Measurements from ENCODE around the gene TMED6.

The TMED6 gene

DNA sequence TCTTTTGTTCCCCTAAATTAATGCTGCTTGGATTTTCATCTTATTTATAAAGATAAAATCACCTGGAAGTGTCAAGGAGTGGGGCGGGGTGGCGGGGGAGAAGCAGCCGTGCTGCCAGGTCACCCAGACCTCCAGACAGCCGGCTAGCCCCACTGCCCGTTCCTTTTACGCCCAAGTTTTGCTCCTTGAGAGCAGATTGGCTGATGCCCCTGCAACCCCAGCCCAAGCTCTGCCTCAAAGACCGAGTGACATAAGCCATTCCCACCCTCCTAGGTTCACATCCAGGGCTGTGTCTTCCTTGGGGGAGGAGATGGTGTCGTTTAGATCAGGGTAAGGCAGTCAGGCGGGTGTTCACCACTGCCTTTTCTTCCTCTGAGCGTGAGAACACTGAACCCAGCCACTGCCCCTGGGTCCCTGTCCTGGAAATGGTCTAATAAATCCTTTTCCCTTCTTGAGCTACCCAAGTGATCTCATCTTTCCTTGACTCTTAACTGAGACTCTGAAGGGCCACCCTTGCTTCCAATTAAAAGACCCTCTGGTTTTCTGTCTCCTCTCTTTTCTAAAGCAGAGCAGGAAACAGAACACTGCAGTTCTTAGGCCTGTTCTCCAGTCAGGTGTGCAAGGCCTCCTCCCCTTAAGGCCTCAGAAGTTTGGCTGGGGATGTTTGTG, 26.9 kb downstream of the TMED6 start:
- no peak for TF ChIP-seq POLR2A (IDR thresholded peaks at IDR 0.05; ENCODE audit: low read length)
- no peak for TF ChIP-seq GATA1 (IDR thresholded peaks at IDR 0.05; ENCODE audit: low read depth, low read length)
- DNase-seq: no peak

DNA sequence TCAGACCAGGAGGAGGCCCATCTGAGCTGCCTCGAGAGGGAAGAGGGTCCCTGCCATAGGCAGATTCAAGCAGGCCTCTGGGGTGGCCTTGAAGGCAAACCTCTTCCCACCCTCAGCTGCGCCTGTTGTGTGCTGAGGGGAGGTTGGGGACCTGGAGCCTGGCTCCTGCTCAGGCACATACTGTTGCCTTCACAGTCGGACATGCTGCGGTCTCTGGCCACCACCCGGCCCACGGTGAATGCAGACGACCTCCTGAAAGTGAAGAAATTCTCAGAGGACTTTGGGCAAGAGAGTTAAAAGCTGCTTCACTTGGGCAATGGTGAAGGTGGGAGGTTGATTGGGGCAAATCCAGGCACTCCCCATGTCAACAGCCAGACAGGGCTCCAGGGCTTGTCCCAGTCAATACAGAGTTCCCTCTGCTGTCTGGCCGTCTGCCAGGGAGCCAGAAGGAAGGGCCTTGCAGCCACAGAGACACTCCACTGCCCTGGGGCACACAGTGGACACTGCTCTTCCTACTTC, 27.5 kb downstream of the TMED6 start:
- TF ChIP-seq POLR2A (IDR thresholded peaks at IDR 0.05; ENCODE audit: low read length) (no peak), GATA1 (IDR thresholded peaks at IDR 0.05; ENCODE audit: low read depth, low read length) (no peak)
- no peak for DNase-seq

DNA sequence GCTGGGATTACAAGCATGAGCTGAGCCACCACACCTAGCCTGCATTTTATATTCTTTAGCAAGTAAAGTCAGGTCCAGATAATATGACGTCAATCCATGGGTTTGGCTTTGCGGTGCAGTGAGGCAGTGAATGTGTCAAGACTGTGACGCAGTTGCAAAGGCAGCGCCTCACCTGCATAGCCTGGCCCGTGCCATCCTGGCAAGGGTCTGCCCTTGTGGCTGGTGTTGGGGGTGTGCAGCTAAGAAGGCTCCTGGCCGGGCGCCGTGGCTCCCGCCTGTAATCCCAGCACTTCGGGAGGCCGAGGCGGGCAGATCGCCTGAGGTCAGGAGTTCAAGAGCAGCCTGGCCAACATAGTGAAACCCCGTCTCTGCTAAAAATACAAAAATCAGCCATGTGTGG, 28.2 kb downstream of the TMED6 start:
- DNase-seq: no peak
- TF ChIP-seq POLR2A (IDR thresholded peaks at IDR 0.05; ENCODE audit: low read length) (no peak), GATA1 (IDR thresholded peaks at IDR 0.05; ENCODE audit: low read depth, low read length) (no peak)

DNA sequence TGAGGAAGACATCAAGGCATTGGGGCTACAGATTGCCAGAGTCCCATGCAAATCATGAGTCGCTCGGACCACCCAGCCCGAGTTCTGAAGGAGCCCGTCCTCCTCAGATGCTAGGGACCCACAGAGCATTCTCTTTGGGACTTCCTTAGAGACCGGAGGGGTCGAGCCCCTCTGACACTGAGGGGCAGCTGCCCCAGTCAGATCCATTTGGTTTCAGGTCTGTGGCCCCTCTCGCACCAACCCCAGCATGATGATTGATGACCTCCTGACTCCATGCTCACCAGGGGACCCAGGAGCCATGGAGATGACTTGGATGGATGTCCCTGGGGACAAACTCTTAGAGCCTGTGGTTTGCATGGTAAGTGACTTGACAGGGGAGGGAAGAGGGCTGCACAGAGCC, 29.2 kb downstream of the TMED6 start:
- no peak for DNase-seq
- no peak for TF ChIP-seq GATA1 (IDR thresholded peaks at IDR 0.05; ENCODE audit: low read depth, low read length)

DNA sequence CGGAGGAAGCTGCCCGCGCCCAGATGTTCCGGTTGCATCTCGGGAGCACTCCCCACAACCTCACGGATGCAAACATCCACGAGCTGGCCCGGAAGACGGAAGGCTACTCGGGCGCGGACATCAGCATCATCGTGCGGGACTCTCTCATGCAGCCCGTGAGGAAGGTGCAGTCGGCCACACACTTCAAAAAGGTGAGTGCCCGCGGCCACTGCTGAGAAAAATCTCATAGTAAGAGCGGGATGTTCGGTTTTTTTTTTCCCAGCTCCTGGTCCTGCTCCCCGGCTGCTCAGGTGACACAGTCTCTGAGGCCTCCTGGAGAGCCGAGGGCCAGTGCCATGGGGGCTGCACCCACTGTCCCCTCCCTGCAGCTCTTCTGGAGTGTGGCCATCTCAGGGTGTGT, 30.5 kb downstream of the TMED6 start:
- DNase-seq: no peak
- TF ChIP-seq GATA1 (IDR thresholded peaks at IDR 0.05; ENCODE audit: low read depth, low read length): no peak
- no peak for TF ChIP-seq POLR2A (IDR thresholded peaks at IDR 0.05; ENCODE audit: low read length)

DNA sequence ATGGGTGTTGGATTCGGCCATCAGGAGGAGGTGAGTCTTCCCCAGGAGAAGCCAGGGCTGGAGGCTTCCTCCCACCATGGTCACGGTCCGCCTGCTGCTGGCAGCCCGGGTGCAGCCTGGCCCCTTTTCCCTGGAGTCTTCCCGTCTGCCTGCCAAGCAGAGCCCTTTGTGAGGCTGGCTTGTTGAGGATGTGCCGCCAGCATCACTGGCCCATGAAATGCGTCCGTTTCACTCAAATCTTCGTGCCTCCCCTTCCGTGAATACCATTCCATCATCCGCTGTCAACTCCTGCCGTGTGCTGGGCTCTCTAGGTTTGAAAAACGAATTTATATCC, 30.9 kb downstream of the TMED6 start:
- TF ChIP-seq POLR2A (IDR thresholded peaks at IDR 0.05; ENCODE audit: low read length): no peak
- TF ChIP-seq GATA1 (IDR thresholded peaks at IDR 0.05; ENCODE audit: low read depth, low read length): no peak
- no peak for DNase-seq

DNA sequence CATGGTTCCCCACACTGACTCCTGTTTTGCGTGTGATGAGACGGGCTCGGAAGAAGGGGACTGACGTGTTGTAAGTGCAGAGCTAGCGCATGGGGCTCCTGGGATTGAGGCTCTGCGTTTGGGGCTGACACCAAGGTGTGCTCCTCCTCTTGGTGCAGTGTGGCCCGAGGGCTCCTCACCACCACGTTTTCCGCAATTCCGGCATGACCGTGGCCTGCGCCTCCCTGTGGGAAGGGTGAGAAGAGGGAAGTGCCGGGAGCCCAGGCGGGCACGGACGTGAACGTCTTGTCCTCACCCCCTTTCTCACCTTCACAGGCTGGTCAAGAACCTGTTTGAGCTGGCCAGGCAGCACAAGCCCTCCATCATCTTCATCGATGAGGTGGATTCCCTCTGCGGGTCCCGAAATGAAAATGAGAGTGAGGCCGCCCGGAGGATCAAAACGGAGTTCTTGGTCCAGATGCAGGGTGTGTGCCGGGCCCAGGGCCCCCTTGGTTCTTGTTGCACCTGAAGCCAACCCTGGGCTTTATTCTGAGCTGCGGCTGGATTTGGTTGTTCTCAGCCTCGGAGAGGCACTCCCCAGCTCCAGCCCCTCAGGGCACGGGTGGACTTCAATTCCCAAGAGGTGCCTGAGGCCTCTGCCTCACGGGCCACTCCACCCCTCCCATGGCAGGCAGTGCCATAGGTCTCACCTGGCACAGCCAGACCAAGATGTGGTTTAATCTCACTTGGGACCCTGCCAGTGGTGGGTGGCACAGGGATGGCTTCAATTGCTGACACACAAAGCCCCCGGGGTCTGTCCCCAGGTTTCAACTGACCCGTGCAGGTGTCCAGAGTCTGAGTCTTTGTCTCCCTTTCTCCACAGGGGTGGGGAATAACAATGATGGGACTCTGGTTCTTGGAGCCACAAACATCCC, 31.5 kb downstream of the TMED6 start:
- TF ChIP-seq POLR2A (IDR thresholded peaks at IDR 0.05; ENCODE audit: low read length): no peak
- TF ChIP-seq GATA1 (IDR thresholded peaks at IDR 0.05; ENCODE audit: low read depth, low read length): no peak
- DNase-seq: no peak

DNA sequence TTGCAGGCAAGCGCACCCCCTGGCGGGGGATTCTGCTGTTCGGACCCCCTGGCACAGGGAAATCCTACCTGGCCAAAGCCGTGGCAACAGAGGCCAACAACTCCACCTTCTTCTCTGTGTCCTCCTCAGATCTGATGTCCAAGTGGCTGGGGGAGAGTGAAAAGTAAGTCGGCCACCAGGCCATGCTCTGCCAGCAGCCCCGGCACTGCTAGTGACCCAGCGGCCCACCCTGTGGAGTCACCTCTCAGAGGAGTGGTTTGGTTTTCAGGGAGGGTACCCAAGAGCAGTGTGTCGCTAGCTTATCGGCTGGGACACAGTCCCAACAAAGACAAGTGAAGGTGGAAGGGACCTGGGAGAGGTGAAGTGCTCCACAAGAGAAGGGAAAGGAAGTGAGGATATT, 32.2 kb downstream of the TMED6 start:
- no peak for DNase-seq
- TF ChIP-seq GATA1 (IDR thresholded peaks at IDR 0.05; ENCODE audit: low read depth, low read length): no peak
- TF ChIP-seq POLR2A (IDR thresholded peaks at IDR 0.05; ENCODE audit: low read length): no peak

DNA sequence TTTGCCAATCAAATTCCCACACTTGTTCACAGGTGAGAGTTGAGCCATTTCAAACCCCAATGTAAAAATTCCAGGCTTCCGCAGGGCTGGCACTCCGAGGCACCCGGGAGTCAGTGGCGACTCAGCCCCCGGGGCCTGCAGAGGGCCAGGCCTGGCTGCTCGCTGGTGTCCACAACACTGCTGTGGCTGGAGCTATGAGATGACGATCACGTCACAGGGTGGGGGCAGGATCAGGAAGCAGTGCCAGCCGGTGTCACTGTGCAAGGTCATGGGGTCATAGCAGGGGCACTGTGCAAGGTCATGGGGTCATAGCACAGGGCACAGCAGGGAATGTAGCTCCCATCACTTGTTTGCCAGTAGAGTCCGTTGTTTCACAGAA, 32.7 kb downstream of the TMED6 start:
- TF ChIP-seq POLR2A (IDR thresholded peaks at IDR 0.05; ENCODE audit: low read length) (no peak), GATA1 (IDR thresholded peaks at IDR 0.05; ENCODE audit: low read depth, low read length) (no peak)
- DNase-seq: no peak

DNA sequence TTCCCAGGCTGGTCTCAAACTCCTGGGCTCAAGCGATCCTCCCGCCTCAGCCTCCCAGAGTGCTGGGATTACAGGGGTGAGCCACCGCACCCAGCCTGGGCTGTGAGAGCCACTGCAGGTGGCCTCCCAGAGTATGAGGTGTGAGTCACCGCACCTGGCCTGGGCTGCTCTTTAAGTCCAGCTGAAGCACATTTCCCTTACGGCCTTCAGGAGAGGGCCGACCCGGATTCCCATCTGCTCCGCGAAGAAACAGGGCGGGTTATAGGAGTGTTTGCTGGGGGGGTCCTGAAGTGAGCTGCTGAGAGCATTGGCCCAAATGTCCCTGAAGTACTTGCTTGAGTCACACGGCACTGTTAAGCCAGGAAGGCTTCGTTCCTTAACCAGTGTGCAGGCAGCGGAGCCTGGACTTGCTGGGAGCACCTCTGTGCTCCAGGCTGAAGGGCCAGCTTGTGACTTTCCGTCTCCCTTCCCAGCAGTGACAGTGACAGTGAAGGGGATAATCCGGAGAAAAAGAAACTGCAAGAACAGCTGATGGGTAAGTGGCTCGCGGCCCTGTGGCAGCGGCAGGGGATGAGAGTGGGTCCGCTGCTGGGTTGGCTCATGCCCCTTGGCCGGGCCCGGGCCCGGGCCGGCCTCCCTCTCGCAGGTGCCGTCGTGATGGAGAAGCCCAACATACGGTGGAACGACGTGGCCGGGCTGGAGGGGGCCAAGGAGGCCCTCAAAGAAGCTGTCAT, 33.2 kb downstream of the TMED6 start:
- TF ChIP-seq POLR2A (IDR thresholded peaks at IDR 0.05; ENCODE audit: low read length): no peak
- no peak for TF ChIP-seq GATA1 (IDR thresholded peaks at IDR 0.05; ENCODE audit: low read depth, low read length)
- no peak for DNase-seq

DNA sequence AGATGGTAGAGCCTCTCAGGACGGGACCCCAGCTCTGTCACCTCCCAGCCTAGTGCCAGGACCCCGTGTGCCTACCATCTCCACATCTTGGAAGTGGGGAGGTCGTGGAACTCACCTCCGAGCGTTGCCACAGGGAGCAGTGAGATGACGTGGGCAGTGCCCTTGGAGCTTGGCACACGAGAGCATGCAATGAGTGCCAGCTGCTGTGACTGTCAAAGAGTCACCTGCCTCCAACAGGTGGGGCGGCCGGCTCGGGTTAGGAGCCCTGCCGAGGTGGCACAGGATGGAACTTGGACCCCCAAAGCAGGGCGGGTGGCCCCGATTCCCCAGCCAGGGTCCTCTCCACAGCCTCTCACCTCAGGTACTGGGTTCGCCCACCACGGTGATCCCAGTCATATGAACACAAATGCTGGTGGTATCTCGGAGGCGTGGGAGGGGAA, 35.0 kb downstream of the TMED6 start:
- TF ChIP-seq POLR2A (IDR thresholded peaks at IDR 0.05; ENCODE audit: low read length) (no peak), GATA1 (IDR thresholded peaks at IDR 0.05; ENCODE audit: low read depth, low read length) (no peak)
- no peak for DNase-seq

DNA sequence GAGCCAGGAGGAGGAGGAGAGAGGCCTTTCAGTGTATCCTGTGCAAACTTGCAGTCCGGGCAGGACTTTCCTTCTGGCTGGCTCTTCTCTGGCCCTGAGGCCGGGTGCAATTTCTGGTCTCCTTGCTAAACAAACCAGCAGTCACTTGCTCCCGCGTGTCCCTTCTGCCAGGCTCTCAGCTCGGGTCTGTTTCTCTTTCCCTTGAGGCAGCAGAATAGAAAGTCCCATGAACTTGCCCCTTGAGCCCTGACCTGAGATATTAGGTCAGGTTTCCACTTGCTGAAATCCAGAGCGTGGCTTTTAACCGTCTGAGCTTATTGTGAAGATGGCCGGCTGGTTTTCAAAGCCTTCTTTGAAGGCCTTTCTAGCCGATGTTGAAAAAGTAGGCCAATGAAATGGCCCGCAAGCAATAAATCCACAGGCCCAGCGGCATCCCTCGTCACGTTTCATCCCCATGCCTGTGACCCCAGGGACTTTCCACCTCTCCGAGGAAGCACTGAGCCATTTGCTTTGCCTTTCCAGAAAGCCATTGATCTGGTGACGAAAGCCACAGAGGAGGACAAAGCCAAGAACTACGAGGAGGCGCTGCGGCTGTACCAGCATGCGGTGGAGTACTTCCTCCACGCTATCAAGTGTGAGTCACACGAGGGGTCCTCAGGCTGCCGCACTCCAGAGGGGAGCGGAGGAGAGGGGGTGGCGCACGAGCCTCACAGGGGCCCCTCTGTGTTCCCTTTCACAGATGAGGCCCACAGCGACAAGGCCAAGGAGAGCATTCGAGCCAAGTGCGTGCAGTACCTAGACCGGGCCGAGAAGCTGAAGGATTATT, 35.9 kb downstream of the TMED6 start:
- TF ChIP-seq POLR2A (IDR thresholded peaks at IDR 0.05; ENCODE audit: low read length) (no peak), GATA1 (IDR thresholded peaks at IDR 0.05; ENCODE audit: low read depth, low read length) (no peak)
- no peak for DNase-seq

DNA sequence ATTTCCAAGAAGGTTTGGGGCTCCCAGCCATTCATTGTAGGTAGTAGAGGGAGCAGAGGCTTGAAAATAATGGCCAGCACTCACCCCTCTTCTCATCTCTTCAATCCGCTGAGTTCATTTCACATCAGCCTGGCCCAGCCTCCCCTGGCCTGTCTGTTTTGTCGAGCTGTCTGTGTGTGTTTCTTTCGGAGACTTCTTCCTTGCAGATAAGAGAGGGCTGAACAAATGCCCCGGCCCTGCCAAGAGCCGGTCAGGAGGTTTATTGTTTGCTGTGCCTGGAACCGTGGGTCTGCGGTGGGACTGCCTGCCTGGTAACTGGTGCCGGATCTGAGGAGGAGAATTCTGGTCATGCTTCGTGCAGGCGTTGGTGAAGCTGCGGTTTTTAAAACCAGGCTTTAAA, 37.1 kb downstream of the TMED6 start:
- TF ChIP-seq POLR2A (IDR thresholded peaks at IDR 0.05; ENCODE audit: low read length) (no peak), GATA1 (IDR thresholded peaks at IDR 0.05; ENCODE audit: low read depth, low read length) (no peak)
- DNase-seq: no peak
